SK-N-SH (cell line): ENCODE measurements around the gene ESPL1. TPM values are rescaled to one million over a fixed set of nuclear protein-coding genes. Genes with fewer than 3 reads are reported as not detected.

Experiments used
- CTCF ChIA-PET: fragments of 300-600, 350-600 bp; formaldehyde crosslinking; extraction: SDS; loops from one replicate; lab custom pipeline; 2021; lab: Yijun Ruan, JAX
- POLR2A ChIA-PET: fragments of 350-600 bp; sonication (Branson Sonifier 250); formaldehyde crosslinking; extraction: SDS; loops from one replicate; lab custom pipeline; 2020; ENCODE audit warnings: antibody characterized with exemption, inconsistent platforms; lab: Yijun Ruan, JAX
- DNase-seq: peaks from one replicate; pipeline ENCODE4 v3.0.0; 2012
- H2AFZ ChIP-seq: fragments of 200-600 bp; sonication (generic); 2 replicates; pipeline ENCODE4 v1.8.1; 2016; ENCODE audit warnings: antibody characterized with exemption, mild to moderate bottlenecking, low read depth
- H3F3A ChIP-seq: fragments of 200-600 bp; sonication (generic); replicated peaks from 2 replicates; pipeline ENCODE3; 2016; ENCODE audit warnings: antibody characterized with exemption, mild to moderate bottlenecking; ENCODE audit not compliant: insufficient read depth
- H3K27ac ChIP-seq, 2 experiments: fragments of 200-500 bp in 1 of 2; fragments of 200-600 bp in 1 of 2; sonication (Bioruptor generic) in 1 of 2; sonication (generic), shearing (Covaris generic) in 1 of 2; 2 replicates each; pipeline versions ENCODE4 v1.5.1 to v1.6.1; 2014 to 2016; ENCODE audit warnings: low read depth in 2 of 2, inconsistent platforms in 1 of 2, low read length in 1 of 2, mild to moderate bottlenecking in 1 of 2, mixed read lengths in 1 of 2
- H3K27me3 ChIP-seq: fragments of 200-600 bp; sonication (generic), shearing (Covaris generic); 2 replicates; pipeline ENCODE4 v1.6.1; 2016; ENCODE audit warnings: mixed run types; ENCODE audit not compliant: insufficient read depth
- H3K36me3 ChIP-seq, 2 experiments: fragments of 200-500 bp in 1 of 2; fragments of 200-600 bp in 1 of 2; sonication (Bioruptor generic) in 1 of 2; sonication (generic) in 1 of 2; replicated peaks in 1 of 2; 2 replicates each; pipeline versions ENCODE3 to v1.5.1; 2014 to 2016; ENCODE audit warnings: low read length in 1 of 2, mild to moderate bottlenecking in 1 of 2; ENCODE audit not compliant: insufficient read depth in 2 of 2, control insufficient read depth in 1 of 2
- H3K4me1 ChIP-seq, 2 experiments: fragments of 200-500 bp in 1 of 2; fragments of 200-600 bp in 1 of 2; sonication (Bioruptor generic) in 1 of 2; sonication (generic), shearing (Covaris generic) in 1 of 2; 2 replicates each; pipeline versions ENCODE4 v1.5.1 to v1.6.1; 2014 to 2016; ENCODE audit warnings: low read depth in 1 of 2, low read length in 1 of 2, mixed run types in 1 of 2; ENCODE audit not compliant: insufficient read depth in 2 of 2, control insufficient read depth in 1 of 2
- H3K4me2 ChIP-seq: fragments of 200-600 bp; sonication (generic), shearing (Covaris generic); 2 replicates; pipeline ENCODE4 v1.6.1; 2017; ENCODE audit warnings: mixed run types
- H3K4me3 ChIP-seq, 2 experiments: fragments of 200-500 bp in 1 of 2; fragments of 200-600 bp in 1 of 2; sonication (Bioruptor generic) in 1 of 2; sonication (generic), shearing (Covaris generic) in 1 of 2; 2 replicates each; pipeline versions ENCODE4 v1.5.1 to v1.8.1; 2014 to 2016; ENCODE audit warnings: low read depth in 2 of 2, inconsistent platforms in 1 of 2, low read length in 1 of 2, mild to moderate bottlenecking in 1 of 2, mixed read lengths in 1 of 2, moderate library complexity in 1 of 2
- H3K79me2 ChIP-seq: fragments of 200-600 bp; sonication (generic); 2 replicates; pipeline ENCODE4 v1.8.1; 2017; ENCODE audit warnings: mild to moderate bottlenecking; ENCODE audit not compliant: insufficient read depth
- H3K9ac ChIP-seq: fragments of 200-600 bp; sonication (generic); 2 replicates; pipeline ENCODE4 v1.6.1; 2017; ENCODE audit warnings: mixed run types
- H3K9me2 ChIP-seq: fragments of 200-600 bp; sonication (generic); 2 replicates; pipeline ENCODE4 v1.6.1; 2017; ENCODE audit warnings: mixed run types
- H3K9me3 ChIP-seq: fragments of 200-600 bp; sonication (generic); 2 replicates; pipeline ENCODE4 v1.6.1; 2017; ENCODE audit warnings: mixed run types, mild to moderate bottlenecking, moderate library complexity
- H4K20me1 ChIP-seq: fragments of 200-600 bp; sonication (generic); 2 replicates; pipeline ENCODE4 v1.6.1; 2017; ENCODE audit warnings: mild to moderate bottlenecking, mixed run types; ENCODE audit not compliant: insufficient read depth
- CTCF ChIP-seq: fragments of 200-600 bp; sonication (generic); IDR thresholded peaks from 2 replicates; pipeline ENCODE4 v1.6.1; 2017; ENCODE audit warnings: antibody characterized with exemption, mild to moderate bottlenecking, moderate library complexity
- GATA2 ChIP-seq: sonication (generic); formaldehyde crosslinking; IDR thresholded peaks from 2 replicates; pipeline ENCODE4 v1.5.0; 2020; ENCODE audit warnings: mild to moderate bottlenecking, missing genetic modification reagents
- MEF2A ChIP-seq: IDR thresholded peaks from 2 replicates; pipeline ENCODE4 v1.4.0; 2012; ENCODE audit warnings: low read depth, borderline replicate concordance
- MXI1 ChIP-seq: IDR thresholded peaks from 2 replicates; pipeline ENCODE4 v1.6.1; 2012; ENCODE audit warnings: mild to moderate bottlenecking, low read depth, low read length, improper control_type of control experiment
- NFIC ChIP-seq: IDR thresholded peaks from 2 replicates; pipeline ENCODE4 v1.4.0; 2012; ENCODE audit warnings: borderline replicate concordance
- RAD21 ChIP-seq: IDR thresholded peaks from 2 replicates; pipeline ENCODE4 v1.6.1; 2012; ENCODE audit warnings: mild to moderate bottlenecking, low read length
- RCOR1 ChIP-seq: fragments of 150-350 bp; IDR thresholded peaks from 2 replicates; pipeline ENCODE4 v1.6.1; 2017; ENCODE audit warnings: antibody characterized with exemption, low read length
- REST ChIP-seq: IDR thresholded peaks from 2 replicates; pipeline ENCODE4 v1.6.1; 2012; ENCODE audit warnings: mild to moderate bottlenecking, low read depth, low read length, moderate library complexity
- SMC3 ChIP-seq: IDR thresholded peaks from 2 replicates; pipeline ENCODE4 v1.6.1; 2012; ENCODE audit warnings: low read depth, low read length, improper control_type of control experiment
- TEAD4 ChIP-seq: IDR thresholded peaks from 2 replicates; pipeline ENCODE4 v1.4.0; 2012; ENCODE audit warnings: mild to moderate bottlenecking, borderline replicate concordance; ENCODE audit not compliant: insufficient read depth
- YY1 ChIP-seq: IDR thresholded peaks from 2 replicates; pipeline ENCODE4 v1.4.0; 2012; ENCODE audit warnings: low read depth, mild to moderate bottlenecking
- ZBTB33 ChIP-seq: IDR thresholded peaks from 2 replicates; pipeline ENCODE4 v1.4.0; 2012; ENCODE audit warnings: low read depth, borderline replicate concordance
- WGBS: methylation state at CpG from one replicate; pipeline ENCODE4 v1.1.6; 2017; ENCODE audit warnings: low lambda C conversion rate; 5-methylcytosine and 5-hydroxymethylcytosine counted together
- polyA plus RNA-seq, 3 experiments: library from polyadenylated mRNA; depleted of rRNA; stranded (reverse); fragments of >200 nt; gene quantifications; 2 replicates each; pipeline ENCODE4 v1.2.3, GENCODE V29; 2012

ESPL1 gene
- polyA plus RNA-seq, 1 of the 3 experiments (the other 2 are of a cell fraction) = 8.6 TPM

- Histone ChIP-seq H3K4me2 (no peak overlapping the region), H3K27ac (no peak overlapping the region), H3K9ac (no peak overlapping the region), H4K20me1 (no peaks in the 10 kb centered on the region), H3K4me3 (peak overlapping the region in 1 of 2 experiments; percentile 20; a peak in 1 of 4 replicates), H3K4me1 (peaks cover 0 to 10% of the 10 kb centered on the region in 2 experiments; a peak in 1 of 4 replicates), H3K79me2 (no peaks in the 10 kb centered on the region), H3K9me2 (no peaks in the 10 kb centered on the region), H2AFZ (no peak overlapping the region), H3K27me3 (no peaks in the 10 kb centered on the region; the same call in 1 of the 2 replicates), H3K9me3 (no peaks in the 10 kb centered on the region), H3F3A (peaks cover 6% of the 10 kb centered on the region), H3K36me3 (no peaks in the 10 kb centered on the region)
- peak; percentile 55 for DNase-seq
- POLR2A ChIA-PET = interaction anchor here (0.6 to 8.3 kb wide), 3 partner anchors 17 to 97 kb away, joined by 3 to 105 read pairs (median 4); partner anchors contain the start of gene PFDN5
- CTCF ChIA-PET = interaction anchor here (0.6 to 13.6 kb wide), 11 partner anchors 11 to 180 kb away, joined by 3 to 294 read pairs (median 5); partner anchors contain the start of genes AMHR2 and NPFF
- TF ChIP-seq SMC3 (0 out of 2 replicates have a peak, but pooled peaks have one; percentile 11), GATA2 (CRISPR knock-in tag) (no peak), REST (no peak), ZBTB33 (no peak), MXI1 (no peak), NFIC (no peak), YY1 (no peak), RAD21 (peak; percentile 52), MEF2A (no peak), TEAD4 (no peak), RCOR1 (no peak), CTCF (peak; percentile 61)
- 84% methylated on average over 3 of the region's 3 CpGs for WGBS
Measured at GRCh38 chr12:53327435-53328042, 59.4 kb downstream of the ESPL1 start.
